ENCODE data around the gene PUDP. TPM values are rescaled to one million over a fixed set of nuclear protein-coding genes. Genes with fewer than 3 reads are reported as not detected.

The PUDP gene
- total RNA-seq, 2 donors from 2014 or later = 17.2 to 27.0 TPM

DNA sequence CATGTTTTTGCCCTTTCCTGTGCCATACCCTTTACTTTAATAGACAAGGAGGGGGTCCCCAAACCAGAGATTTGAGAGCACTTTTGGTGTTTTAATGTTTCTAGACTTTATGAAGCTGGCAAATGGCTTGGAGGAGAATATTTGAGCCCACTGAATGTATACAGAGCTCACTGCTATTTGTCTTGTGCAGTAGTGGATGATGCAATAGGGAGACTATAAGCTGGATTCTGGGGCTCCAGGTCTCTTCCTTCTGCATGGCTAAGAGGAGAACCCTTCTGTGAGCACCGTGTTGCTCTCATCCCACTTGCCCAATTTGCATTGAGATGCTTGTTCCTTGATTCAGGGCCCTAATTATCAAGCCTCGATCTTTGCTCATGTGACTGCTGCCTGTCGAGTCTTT is 8.9 kb upstream of the PUDP start:
- Histone ChIP-seq H3K4me1 (no peaks in the 10 kb centered on the region), H3K4me3 (no peak overlapping the region), H3K9me3 (no peaks in the 10 kb centered on the region), H3K36me3 (no peaks in the 10 kb centered on the region), H3K27me3 (no peaks in the 10 kb centered on the region), H3K27ac (no peak overlapping the region)
- no peak for DNase-seq (ENCODE audit: low spot score)
- TF ChIP-seq, protein P1, sequence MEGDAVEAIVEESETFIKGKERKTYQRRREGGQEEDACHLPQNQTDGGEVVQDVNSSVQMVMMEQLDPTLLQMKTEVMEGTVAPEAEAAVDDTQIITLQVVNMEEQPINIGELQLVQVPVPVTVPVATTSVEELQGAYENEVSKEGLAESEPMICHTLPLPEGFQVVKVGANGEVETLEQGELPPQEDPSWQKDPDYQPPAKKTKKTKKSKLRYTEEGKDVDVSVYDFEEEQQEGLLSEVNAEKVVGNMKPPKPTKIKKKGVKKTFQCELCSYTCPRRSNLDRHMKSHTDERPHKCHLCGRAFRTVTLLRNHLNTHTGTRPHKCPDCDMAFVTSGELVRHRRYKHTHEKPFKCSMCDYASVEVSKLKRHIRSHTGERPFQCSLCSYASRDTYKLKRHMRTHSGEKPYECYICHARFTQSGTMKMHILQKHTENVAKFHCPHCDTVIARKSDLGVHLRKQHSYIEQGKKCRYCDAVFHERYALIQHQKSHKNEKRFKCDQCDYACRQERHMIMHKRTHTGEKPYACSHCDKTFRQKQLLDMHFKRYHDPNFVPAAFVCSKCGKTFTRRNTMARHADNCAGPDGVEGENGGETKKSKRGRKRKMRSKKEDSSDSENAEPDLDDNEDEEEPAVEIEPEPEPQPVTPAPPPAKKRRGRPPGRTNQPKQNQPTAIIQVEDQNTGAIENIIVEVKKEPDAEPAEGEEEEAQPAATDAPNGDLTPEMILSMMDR (IDR thresholded peaks at IDR 0.05) = no peak

DNA sequence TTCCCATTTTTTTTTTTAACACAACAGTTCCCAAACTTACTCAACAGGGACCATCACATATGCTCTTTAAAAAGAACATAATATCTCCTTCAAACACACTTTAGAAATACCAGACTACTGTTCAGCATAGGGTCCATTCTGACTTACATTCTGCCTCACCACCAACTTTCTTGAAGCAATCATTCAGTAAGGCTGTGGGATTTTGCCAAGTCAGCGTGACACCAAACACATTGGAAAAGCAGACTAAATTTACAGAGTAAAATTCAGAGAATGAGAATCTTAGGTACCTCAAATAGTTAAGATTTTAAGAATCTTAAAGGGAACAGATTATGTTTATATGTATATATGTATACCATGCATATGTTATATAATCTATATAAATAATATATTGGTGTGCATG is 7.2 kb upstream of the PUDP start:
- Histone ChIP-seq H3K36me3 (no peaks in the 10 kb centered on the region), H3K4me1 (no peaks in the 10 kb centered on the region), H3K27me3 (no peaks in the 10 kb centered on the region), H3K9me3 (no peaks in the 10 kb centered on the region), H3K4me3 (no peak overlapping the region), H3K27ac (no peak overlapping the region)
- DNase-seq (ENCODE audit: low spot score) = no peak
- TF ChIP-seq, protein P1 (IDR thresholded peaks at IDR 0.05) = no peak

DNA sequence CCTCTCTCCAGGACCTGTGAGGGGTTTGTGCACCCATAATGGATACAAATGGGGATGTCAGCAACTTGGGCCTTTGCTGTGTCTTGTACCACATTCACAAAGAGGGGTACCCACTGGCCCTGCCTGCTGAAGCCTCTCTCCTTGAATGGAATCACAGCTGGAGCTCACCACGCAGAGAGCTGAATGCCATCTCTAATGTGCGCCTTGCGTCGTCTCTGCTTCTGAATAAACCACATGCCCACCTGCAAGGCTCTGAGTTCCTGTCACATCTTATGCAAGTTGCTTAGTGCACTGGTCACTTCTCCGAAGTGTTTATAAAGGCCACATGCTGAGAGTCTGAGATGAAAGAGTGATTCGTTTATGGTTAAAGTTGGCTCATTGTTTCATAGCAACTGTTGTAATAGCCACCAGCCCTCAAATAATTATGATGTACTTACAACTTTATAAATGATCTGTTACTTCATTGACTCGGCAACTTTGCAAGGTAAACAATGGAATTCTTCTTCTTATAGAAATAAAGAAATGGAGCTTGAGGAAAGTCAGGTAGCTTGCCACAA is 6.2 kb upstream of the PUDP start:
- Histone ChIP-seq H3K4me3 (no peak overlapping the region), H3K9me3 (no peaks in the 10 kb centered on the region), H3K36me3 (no peaks in the 10 kb centered on the region), H3K4me1 (no peaks in the 10 kb centered on the region), H3K27me3 (no peaks in the 10 kb centered on the region), H3K27ac (no peak overlapping the region)
- TF ChIP-seq, protein P1 (IDR thresholded peaks at IDR 0.05) = no peak
- DNase-seq (ENCODE audit: low spot score) = no peak

DNA sequence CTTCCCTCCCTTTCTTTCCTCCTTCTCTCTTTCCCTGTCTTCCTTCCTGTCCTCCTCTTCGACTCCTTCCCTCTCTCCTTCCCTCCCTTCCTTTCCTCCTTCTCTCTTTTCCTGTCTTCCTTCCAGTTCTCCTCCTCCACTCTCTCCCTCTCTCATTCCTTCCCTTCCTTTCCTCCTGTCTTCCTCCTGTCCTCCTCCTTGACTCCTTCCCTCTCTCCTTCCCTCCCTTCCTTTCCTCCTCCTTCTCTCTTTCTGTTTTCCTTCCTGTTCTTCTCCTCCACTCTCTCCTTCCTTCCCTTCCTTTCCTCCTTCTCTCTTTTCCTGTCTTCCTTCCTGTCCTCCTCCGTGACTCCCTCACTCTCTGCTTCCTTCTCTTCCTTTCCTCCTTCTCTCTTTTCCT is 5.3 kb upstream of the PUDP start:
- H3K4me1 ChIP-seq = no peaks in the 10 kb centered on the region
- no peak overlapping the region for H3K27ac ChIP-seq
- H3K4me3 ChIP-seq = no peak overlapping the region
- DNase-seq (ENCODE audit: low spot score) = no peak
- H3K9me3 ChIP-seq = no peaks in the 10 kb centered on the region
- no peaks in the 10 kb centered on the region for H3K27me3 ChIP-seq
- H3K36me3 ChIP-seq = no peaks in the 10 kb centered on the region
- TF ChIP-seq, protein P1 (IDR thresholded peaks at IDR 0.05) = no peak

DNA sequence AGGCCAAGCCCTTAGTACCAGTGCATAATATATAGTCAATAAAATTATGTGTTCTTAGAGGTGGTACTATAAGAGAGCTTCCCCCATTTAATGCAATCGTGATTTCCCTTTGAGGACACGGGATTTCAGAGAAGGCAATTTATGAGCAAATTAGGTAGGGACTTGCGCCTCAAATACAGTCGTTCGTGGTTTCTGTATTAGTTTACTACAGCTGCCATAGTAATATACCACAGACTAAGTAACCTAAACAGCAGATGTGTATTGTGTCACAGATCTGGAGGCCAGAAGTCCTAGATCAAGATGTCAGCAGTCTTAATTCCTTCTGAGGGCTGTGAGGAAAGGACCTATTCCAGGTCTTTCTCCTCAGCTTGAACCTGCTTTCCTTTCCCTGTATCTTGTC is 1.5 kb upstream of the PUDP start:
- H3K36me3 ChIP-seq = no peaks in the 10 kb centered on the region

More for the DNA sequence above, 1.5 kb upstream of the PUDP start:
- Histone ChIP-seq H3K9me3 (no peaks in the 10 kb centered on the region), H3K4me3 (no peak overlapping the region), H3K4me1 (peaks cover 0 to 6% of the 10 kb centered on the region in 2 donors), H3K27ac (no peak overlapping the region), H3K27me3 (no peaks in the 10 kb centered on the region)
- TF ChIP-seq, protein P1 (IDR thresholded peaks at IDR 0.05) = no peak
- DNase-seq (ENCODE audit: low spot score) = no peak
